CD4-positive, alpha-beta T cell (primary cell): ENCODE results near the gene MICAL3. TPM values are rescaled to one million over a fixed set of nuclear protein-coding genes. Genes with fewer than 3 reads are reported as not detected.

Experiments
- ATAC-seq: fragments of 200-7000 bp; cut with Tn5 transposase; one replicate; pipeline ENCODE4 v1.10.0; 2022; ENCODE audit warnings: mild to moderate bottlenecking; ENCODE audit not compliant: poor library complexity
- CTCF ChIA-PET: fragments of 350-600 bp; sonication (Branson Sonifier 250); formaldehyde crosslinking; loops from one replicate; lab custom pipeline; 2021; ENCODE audit warnings: antibody characterized with exemption, inconsistent platforms; lab: Charles Lee
- POLR2A ChIA-PET: fragments of 350-600 bp; sonication (Branson Sonifier 250); formaldehyde crosslinking; loops from one replicate; lab custom pipeline; 2021; ENCODE audit warnings: antibody characterized with exemption, inconsistent platforms; lab: Charles Lee
- DNase-seq, 14 experiments: peaks; one replicate each; pipeline ENCODE4 v3.0.0-alpha.2; 2013 to 2020; ENCODE audit warnings: mixed read lengths in 2 of 14
- H3K27ac ChIP-seq, 2 donors: one replicate each; pipeline versions ENCODE4 v1.5.1 to v1.7.0; 2013; ENCODE audit warnings: low read length in 2 of 2, low read depth in 1 of 2, mild to moderate bottlenecking in 1 of 2
- H3K27me3 ChIP-seq, 2 experiments: 1 replicate in 1 of 2; 2 replicates in 1 of 2; pipeline versions ENCODE4 v1.6.1 to v1.7.0; 2013; ENCODE audit warnings: low read length in 2 of 2, control low read depth in 1 of 2, mild to moderate bottlenecking in 1 of 2, moderate library complexity in 1 of 2; ENCODE audit not compliant: insufficient read depth in 2 of 2, control insufficient read depth in 1 of 2
- H3K36me3 ChIP-seq: one replicate; pipeline ENCODE4 v1.6.1; 2013; ENCODE audit warnings: low read length, control low read depth; ENCODE audit not compliant: insufficient read depth
- H3K4me1 ChIP-seq: one replicate; pipeline ENCODE4 v1.6.1; 2013; ENCODE audit warnings: low read length, control low read depth; ENCODE audit not compliant: insufficient read depth
- H3K4me3 ChIP-seq: one replicate; pipeline ENCODE4 v1.5.1; 2013; ENCODE audit warnings: mild to moderate bottlenecking, low read length, moderate library complexity
- H3K9me3 ChIP-seq, 2 experiments: 1 replicate in 1 of 2; 2 replicates in 1 of 2; pipeline versions ENCODE4 v1.6.1 to v1.7.0; 2013; ENCODE audit warnings: low read length in 2 of 2, mild to moderate bottlenecking in 2 of 2, control low read depth in 1 of 2, moderate library complexity in 1 of 2; ENCODE audit not compliant: control insufficient read depth in 1 of 2, insufficient read depth in 1 of 2
- H3K27ac Mint-ChIP-seq: one replicate; pipeline ENCODE4 v1.8.0; 2020; ENCODE audit warnings: mixed read lengths
- H3K27me3 Mint-ChIP-seq: one replicate; pipeline ENCODE4 v1.8.0; 2021; ENCODE audit warnings: mixed read lengths
- H3K36me3 Mint-ChIP-seq: one replicate; pipeline ENCODE4 v1.8.0; 2021; ENCODE audit warnings: low read depth, mixed read lengths
- H3K4me1 Mint-ChIP-seq: one replicate; pipeline ENCODE4 v1.8.0; 2021; ENCODE audit warnings: low read depth, mixed read lengths
- H3K4me3 Mint-ChIP-seq: one replicate; pipeline ENCODE4 v1.8.0; 2020; ENCODE audit warnings: mild to moderate bottlenecking, mixed read lengths
- H3K9me3 Mint-ChIP-seq: one replicate; pipeline ENCODE4 v1.8.0; 2020; ENCODE audit warnings: mixed read lengths
- CTCF ChIP-seq: fragments of 200-600 bp; IDR thresholded peaks from one replicate; pipeline ENCODE4 v1.8.0; 2022; ENCODE audit warnings: antibody characterized with exemption, mild to moderate bottlenecking
- intact Hi-C, 2 experiments: fragments of 100-400 bp; cut with DNase I in 1 of 2; cut with micrococcal nuclease in 1 of 2; formaldehyde crosslinking; loops; one replicate each; pipeline versions ENCODE4 v1.15.1 to v1.9.0; 2023 to 2025; cut with DNase I, micrococcal nuclease
- total RNA-seq, 174 experiments: library from RNA in 2 of 174; stranded (reverse) in 2 of 174; gene quantifications; one replicate each; pipeline ENCODE4 v1.2.3 and lab custom pipeline; 2021 to 2026

MICAL3 gene
- total RNA-seq, 2 experiments from 2014 or later: 9.4 to 9.9 TPM

GRCh38 chr22:18057568-18058209 lies 33.3 kb upstream of the MICAL3 start:
- CTCF ChIA-PET: interaction anchor here (0.6 kb wide), 1 partner anchor 33 kb away, joined by 3 read pairs; the partner anchor contains the start of gene MICAL3
- no peaks in the 10 kb centered on the region for H3K27me3 ChIP-seq
- POLR2A ChIA-PET: no interaction called here
- H3K27ac Mint-ChIP-seq: no peak overlapping the region
- peaks cover 19% of the 10 kb centered on the region for H3K27me3 Mint-ChIP-seq
- ATAC-seq (no peak), DNase-seq (no peak)
- no peak for TF ChIP-seq CTCF
- H3K9me3 ChIP-seq: no peaks in the 10 kb centered on the region
- no peak overlapping the region for H3K4me3 Mint-ChIP-seq
- H3K4me1 Mint-ChIP-seq: no peaks in the 10 kb centered on the region
- no peaks in the 10 kb centered on the region for H3K4me1 ChIP-seq
- no peaks in the 10 kb centered on the region for H3K9me3 Mint-ChIP-seq
- H3K36me3 Mint-ChIP-seq: no peaks in the 10 kb centered on the region
- no peak overlapping the region for H3K27ac ChIP-seq
- intact Hi-C loops: no loop called here
- no peak overlapping the region for H3K4me3 ChIP-seq
- no peaks in the 10 kb centered on the region for H3K36me3 ChIP-seq

- ATAC-seq (no peak), DNase-seq (no peak)
- TF ChIP-seq CTCF: no peak
- no peaks in the 10 kb centered on the region for H3K9me3 Mint-ChIP-seq
- no peaks in the 10 kb centered on the region for H3K4me1 Mint-ChIP-seq
- no peak overlapping the region for H3K27ac Mint-ChIP-seq
- no peaks in the 10 kb centered on the region for H3K36me3 ChIP-seq
- H3K27me3 ChIP-seq: no peaks in the 10 kb centered on the region
- no peak overlapping the region for H3K4me3 Mint-ChIP-seq
- ChIA-PET POLR2A (no interaction called here), CTCF (no interaction called here)
- H3K27me3 Mint-ChIP-seq: peaks cover 13% of the 10 kb centered on the region
- H3K9me3 ChIP-seq: no peaks in the 10 kb centered on the region
- no peaks in the 10 kb centered on the region for H3K4me1 ChIP-seq
- no peak overlapping the region for H3K27ac ChIP-seq
- H3K4me3 ChIP-seq: no peak overlapping the region
- H3K36me3 Mint-ChIP-seq: no peaks in the 10 kb centered on the region
- intact Hi-C loops: no loop called here
Measured at GRCh38 chr22:18056807-18057474, 32.6 kb upstream of the MICAL3 start.

GRCh38 chr22:18056161-18056666 lies 31.9 kb upstream of the MICAL3 start:
- Mint-ChIP-seq H3K36me3 (no peaks in the 10 kb centered on the region), H3K27ac (no peak overlapping the region), H3K4me1 (no peaks in the 10 kb centered on the region), H3K27me3 (peaks cover 11% of the 10 kb centered on the region), H3K4me3 (no peak overlapping the region), H3K9me3 (no peaks in the 10 kb centered on the region)
- no peak for DNase-seq
- H3K9me3 ChIP-seq: no peaks in the 10 kb centered on the region
- no peaks in the 10 kb centered on the region for H3K36me3 ChIP-seq
- H3K4me1 ChIP-seq: no peaks in the 10 kb centered on the region
- H3K27ac ChIP-seq: no peak overlapping the region
- TF ChIP-seq CTCF: no peak
- ATAC-seq: no peak
- H3K4me3 ChIP-seq: no peak overlapping the region
- intact Hi-C loops: no loop called here
- ChIA-PET CTCF (no interaction called here), POLR2A (no interaction called here)
- H3K27me3 ChIP-seq: no peaks in the 10 kb centered on the region
